GM21576 (cell line): ENCODE measurements around the gene C17orf100.
"Not testable (repeated sequence)": the region's sequence is repeated elsewhere in the genome, so short reads cannot be mapped to it uniquely, and the experiment has no call there.

Experiments
- ATAC-seq: cut with Tn5 transposase; IDR thresholded peaks from one replicate; pipeline ENCODE4 v1.9.1; 2021; ENCODE audit warnings: mild to moderate bottlenecking, moderate library complexity; ENCODE audit not compliant: unreplicated experiment

Gene C17orf100

DNA sequence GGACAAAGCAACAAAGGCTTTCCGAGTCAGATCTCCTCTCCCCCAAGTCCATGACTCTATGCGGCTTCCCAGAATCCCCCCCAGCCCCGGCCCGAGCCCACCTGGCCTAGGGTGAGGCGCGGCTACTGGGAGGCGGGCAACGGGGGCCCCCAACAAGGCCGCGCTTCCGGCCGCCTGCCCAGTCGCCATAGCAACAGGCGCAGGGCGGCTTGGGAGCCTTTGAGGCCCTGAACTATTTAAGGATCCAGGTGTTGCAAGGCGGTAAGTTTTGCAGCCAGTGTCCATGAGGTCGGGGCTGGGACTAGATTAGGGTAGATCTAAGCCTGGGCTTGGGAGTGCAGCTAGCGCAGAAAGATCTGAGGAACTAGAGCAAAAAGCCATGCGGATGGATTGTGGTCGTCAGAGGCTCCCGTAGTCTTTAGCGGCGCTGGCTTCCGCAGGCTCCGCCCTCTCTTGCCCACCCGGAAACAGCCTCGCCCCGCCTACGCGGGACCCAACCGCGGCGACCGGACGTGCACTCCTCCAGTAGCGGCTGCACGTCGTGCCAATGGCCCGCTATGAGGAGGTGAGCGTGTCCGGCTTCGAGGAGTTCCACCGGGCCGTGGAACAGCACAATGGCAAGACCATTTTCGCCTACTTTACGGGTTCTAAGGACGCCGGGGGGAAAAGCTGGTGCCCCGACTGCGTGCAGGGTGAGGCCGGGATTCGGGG lies 10.9 kb upstream of the C17orf100 start, which contains the start of the genes KIAA0753 and TXNDC17:
Gene KIAA0753, minus strand, starts transcription at position 176 of the 711 bp plus-strand sequence. CDS start 5,608 bp downstream, outside the sequence.
Gene TXNDC17, plus strand, starts transcription at position 525 of the 711 bp plus-strand sequence. Its CDS starts 23 bp downstream, at position 548.
- peak; percentile 87 for ATAC-seq

DNA sequence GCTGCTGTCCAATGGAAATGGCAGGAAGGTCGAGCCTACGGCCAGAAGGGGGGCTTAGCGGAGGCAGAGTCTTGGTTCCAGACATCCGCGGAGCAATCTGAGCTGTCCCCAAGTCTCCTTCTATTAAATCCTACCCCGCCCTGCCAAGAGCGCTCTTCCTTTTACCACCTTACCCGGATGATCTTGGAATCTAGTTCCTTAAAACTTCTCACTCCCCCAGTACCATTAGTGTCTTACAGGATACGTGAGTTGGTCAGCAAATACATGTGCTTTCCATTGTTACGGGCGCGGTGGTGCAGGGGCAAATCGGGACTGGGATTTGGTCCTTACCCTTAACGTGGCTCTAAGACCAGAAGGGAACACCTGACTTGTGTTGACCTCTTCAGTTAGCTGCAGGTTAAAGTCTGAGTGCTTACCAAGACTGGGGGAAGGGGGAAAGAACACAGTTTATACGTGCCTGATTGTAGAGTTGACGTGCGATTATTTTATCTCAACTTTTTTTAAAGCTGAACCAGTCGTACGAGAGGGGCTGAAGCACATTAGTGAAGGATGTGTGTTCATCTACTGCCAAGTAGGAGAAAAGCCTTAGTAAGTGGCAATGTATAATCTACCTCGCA lies 10.2 kb upstream of the C17orf100 start:
- ATAC-seq, result no peak

DNA sequence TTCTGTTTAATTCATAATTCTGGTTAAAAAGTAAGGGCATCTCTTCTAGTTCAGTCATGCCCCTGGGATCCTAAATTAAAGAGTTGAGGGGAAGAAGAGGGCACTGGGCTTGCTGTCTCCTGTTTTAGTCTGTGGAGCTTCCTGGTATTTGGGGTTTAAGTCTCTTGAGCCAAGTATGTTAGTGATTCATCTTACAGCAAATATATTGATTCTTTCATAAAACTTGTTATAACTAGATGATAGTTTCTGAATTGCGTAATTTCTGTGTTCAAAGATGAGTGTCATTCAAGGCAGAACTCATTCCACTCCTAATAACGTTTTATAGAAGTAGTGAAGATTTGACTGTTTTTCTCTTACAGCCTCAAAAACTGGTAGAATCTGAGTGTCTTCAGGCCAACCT lies 9.0 kb upstream of the C17orf100 start:
- ATAC-seq, result no peak

GRCh38 chr17:6643451-6644125 lies 8.0 kb upstream of the C17orf100 start:
- ATAC-seq, result no peak

- no peak for ATAC-seq
Measured at GRCh38 chr17:6648181-6648580, 3.4 kb upstream of the C17orf100 start.

GRCh38 chr17:6651919-6652452 lies 424 bp downstream of the C17orf100 start:
- peak; percentile 4 for ATAC-seq

GRCh38 chr17:6654841-6655731 lies 3.5 kb downstream of the C17orf100 start:
- no peak for ATAC-seq

DNA sequence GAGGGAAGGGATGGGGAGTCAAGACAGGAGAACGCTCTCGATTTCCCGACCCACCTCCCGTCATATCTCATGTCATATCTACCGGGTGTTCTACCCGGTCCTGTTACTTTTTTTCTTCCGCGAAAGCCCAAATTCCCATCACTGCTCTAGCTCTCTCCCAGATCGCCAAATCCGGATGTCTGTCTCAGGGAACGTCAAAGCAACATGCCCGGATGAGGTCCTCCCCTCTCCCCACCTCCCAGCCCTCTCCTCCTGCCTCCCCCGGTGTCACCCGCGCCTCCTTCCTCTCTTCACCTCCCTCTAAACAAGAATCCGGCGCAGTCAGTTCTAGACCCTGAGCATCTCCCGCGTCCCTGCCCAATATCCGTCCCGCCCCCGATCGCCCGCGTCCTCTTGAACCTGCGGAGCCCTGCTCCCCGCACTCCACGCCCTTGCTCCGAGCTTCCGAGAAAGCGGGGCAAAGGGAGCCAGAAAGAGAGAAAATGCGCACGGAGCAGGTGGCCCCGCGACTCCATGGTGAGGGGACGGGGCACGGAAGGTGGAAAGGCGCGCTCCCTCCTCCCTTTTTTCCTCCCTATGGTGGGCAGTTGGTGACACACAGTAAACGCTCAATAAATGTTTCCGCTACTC lies 4.3 kb downstream of the C17orf100 start:
- not testable (repeated sequence) for ATAC-seq

- not testable (repeated sequence) for ATAC-seq
Measured at GRCh38 chr17:6656797-6657632, 5.5 kb downstream of the C17orf100 start.

- ATAC-seq, result no peak
Measured at GRCh38 chr17:6657633-6658287, 6.2 kb downstream of the C17orf100 start.

- not testable (repeated sequence) for ATAC-seq
Measured at GRCh38 chr17:6658411-6658810, 6.8 kb downstream of the C17orf100 start.

DNA sequence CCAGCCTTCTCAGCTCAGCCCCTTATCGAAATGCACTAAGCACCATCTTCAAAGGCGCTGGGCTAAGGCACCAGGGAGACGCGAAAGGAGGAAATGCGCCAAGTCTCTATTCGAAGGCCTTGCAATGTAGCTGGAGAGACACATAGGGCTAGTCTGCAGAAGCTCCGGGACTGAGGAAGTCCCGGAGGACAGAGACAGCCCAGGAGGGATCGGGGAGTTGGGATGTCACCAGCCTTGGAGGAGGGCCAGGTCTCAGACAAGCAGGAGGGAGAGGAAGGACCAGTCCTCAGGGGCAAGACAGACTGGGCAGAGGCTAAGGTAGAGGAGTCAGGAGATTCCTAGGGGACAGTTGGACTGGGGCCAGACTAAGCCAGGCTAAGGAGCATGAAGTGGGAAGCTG lies 8.5 kb downstream of the C17orf100 start:
- no peak for ATAC-seq

DNA sequence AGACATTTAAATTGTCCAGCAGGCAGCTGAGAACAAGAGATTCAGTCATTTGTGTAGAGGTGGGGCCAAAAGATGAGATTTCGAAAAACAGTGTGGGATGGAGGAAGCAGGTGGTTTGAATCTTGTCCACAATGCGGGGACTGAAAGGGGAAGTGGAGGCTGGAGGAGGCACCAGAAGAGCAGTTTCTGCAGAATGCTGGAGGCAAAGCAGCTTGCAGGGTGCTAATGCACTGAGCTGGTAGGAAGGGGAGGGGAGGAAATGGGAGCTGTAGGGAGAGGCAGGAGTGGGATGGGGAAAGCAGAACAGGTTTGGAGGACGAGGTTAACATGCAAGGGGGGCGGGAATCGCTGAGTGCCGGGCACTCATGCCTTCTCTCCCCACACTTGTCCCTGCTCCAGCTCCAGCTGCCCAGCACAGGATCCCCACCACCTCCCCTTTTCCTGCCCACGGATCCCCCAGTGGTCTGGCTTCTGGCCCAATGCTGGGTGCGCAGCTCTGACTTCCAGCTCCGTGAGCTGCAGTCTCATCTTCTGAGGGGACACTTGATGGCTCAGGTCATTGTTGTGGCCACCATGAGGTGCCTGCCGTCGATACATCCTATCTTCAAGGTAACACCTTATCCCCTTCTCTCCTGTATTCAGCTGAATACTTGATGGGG lies 9.4 kb downstream of the C17orf100 start:
- peak; percentile 71 for ATAC-seq

- ATAC-seq, result no peak
Measured at GRCh38 chr17:6661464-6661848, 9.9 kb downstream of the C17orf100 start.

DNA sequence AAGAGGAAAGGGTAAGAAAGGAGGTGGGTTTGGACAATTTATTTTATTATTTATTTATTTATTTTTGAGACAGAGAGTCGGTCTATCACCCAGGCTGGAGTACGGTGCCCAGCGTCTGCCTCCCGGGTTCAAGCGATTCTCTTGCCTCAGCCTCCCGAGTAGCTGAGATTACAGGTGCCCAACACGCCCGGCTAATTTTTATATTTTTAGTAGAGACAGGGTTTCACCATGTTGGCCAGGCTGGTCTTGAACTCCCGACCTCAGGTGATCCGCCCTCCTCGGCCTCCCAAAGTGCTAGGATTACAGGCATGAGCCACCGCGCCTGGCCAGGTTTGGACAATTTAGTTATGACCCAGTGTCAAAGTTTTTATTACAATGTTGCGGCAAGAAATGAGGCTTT lies 11.6 kb downstream of the C17orf100 start:
- not testable (repeated sequence) for ATAC-seq

DNA sequence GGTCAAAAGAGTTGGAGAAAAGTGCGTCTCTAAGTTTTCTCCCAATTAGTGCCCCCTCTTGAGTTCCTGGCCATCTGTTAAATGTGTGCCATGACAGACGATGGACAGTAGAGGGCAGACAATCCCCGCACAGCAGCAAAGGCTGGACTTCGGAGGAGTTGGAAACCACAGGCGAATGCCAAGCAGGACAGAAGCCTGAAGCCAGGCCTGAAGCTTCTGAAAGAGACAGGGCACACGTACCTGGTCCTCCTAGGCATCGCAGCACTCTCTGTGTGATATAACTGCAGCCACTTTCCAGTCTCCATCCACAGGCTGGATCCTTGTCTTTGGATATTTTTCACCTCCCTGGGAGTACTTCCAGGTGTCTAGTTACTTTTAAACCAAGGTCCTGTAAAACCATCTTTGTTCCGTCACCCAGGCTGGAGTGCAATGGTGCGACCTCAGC lies 14.5 kb downstream of the C17orf100 start:
- no peak for ATAC-seq

DNA sequence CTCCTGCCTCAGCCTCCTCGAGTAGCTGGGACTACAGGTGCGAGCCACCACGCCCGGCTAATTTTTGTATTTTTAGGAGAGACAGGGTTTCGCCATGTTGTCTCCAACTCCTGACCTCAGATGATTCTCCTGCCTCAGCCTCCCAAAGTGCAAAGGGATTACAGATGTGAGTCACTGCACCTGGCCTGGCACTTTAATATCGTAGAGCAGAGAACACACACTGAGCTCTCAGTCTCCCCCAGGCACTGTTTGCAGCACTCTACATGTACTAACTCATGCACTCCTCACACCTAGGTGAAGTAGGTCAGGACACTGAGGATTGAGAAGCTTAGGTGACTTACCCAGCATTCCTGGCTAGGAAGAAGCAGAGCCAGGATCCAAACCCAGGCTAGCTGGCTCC lies 15.0 kb downstream of the C17orf100 start:
- ATAC-seq, result no peak

DNA sequence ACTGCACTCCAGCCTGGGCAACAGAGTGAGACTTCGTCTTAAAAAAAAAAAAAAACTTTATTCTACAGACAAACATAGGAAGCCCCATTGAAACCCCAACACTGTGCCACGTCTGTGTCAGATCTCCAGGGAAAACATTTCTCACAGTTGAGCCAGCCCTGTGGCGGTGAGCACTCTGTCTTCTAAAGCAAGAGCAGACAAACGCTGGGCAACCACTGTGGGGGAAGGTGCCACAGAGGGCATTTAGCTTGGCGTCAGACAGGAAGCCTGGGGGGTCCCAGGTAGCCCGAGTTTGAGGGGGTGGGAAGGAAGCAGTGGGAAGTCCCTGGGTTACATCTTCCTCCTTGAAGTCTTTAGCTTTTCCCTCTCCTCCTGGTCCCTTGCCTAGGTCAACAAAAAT lies 16.0 kb downstream of the C17orf100 start:
- ATAC-seq, result no peak
